IMR-90 (cell line): ENCODE measurements around the gene PCGF2. TPM values are rescaled to one million over a fixed set of nuclear protein-coding genes. Genes with fewer than 3 reads are reported as not detected.

Experiments used
- CEBPB ChIP-seq: IDR thresholded peaks from 2 replicates; pipeline ENCODE4 v1.6.1; 2012; ENCODE audit warnings: low read depth, low read length, improper control_type of control experiment
- CTCF ChIP-seq: conservative IDR thresholded peaks from 2 replicates; pipeline ENCODE4 v1.5.1; 2012; ENCODE audit warnings: mild to moderate bottlenecking, low read depth, low read length, improper control_type of control experiment
- MXI1 ChIP-seq: IDR thresholded peaks from 2 replicates; pipeline ENCODE4 v1.6.1; 2012; ENCODE audit warnings: low read depth, mild to moderate bottlenecking, low read length, moderate library complexity, borderline replicate concordance
- NFE2L2 ChIP-seq: fragments of 150-350 bp; IDR thresholded peaks from 2 replicates; pipeline ENCODE4 v1.6.1; 2016; ENCODE audit warnings: low read depth, mild to moderate bottlenecking, low read length
- polyA plus RNA-seq, 3 experiments: library from polyadenylated mRNA; depleted of rRNA; stranded (reverse); fragments of >200 nt; gene quantifications; 2 replicates each; pipeline ENCODE4 v1.2.3, GENCODE V29; 2012; ENCODE audit warnings: low replicate concordance in 1 of 3
- total RNA-seq: library from RNA; depleted of rRNA; stranded (reverse); fragments of >200 nt; gene quantifications from 2 replicates; pipeline ENCODE4 v1.2.3, GENCODE V29; 2012

Gene PCGF2
- total and polyA plus RNA-seq, 2 of the 4 experiments (the other 2 are of a cell fraction) = 1.1 to 18.2 TPM

- TF ChIP-seq CTCF = peak; percentile 82
- TF ChIP-seq CEBPB = no peak
- no peak for TF ChIP-seq MXI1
- TF ChIP-seq NFE2L2 = no peak
Observed at GRCh38 chr17:38729886-38730525, 18.1 kb downstream of the PCGF2 start, which contains the start of gene CISD3 (continued).
